ENCODE results near the gene XRCC4. TPM values are rescaled to one million over a fixed set of nuclear protein-coding genes. Genes with fewer than 3 reads are reported as not detected.

XRCC4 gene
- total and polyA plus RNA-seq, 2 of the 8 experiments (the other 6 are each of a cell fraction or from before 2014, with no cell fraction given) = 3.0 to 8.3 TPM

DNA sequence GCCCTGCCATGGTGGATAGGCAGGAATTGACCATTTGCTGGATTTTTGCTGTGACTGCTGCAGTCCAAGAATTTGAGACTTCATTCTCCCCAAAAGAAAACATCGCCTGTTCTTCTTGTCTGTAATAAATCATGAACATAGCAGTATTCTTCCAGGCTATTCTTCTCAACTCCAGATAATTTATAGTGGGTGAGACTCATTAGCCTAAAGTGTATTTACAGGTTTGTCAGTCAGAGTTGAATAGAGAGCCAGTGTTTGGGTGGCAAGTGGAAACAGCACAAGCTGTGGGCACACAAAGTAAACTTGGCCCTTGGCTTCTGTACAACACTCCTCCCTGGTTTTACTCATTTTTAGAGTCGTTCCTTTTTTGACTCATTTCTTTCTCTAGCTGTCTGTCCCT lies 266.0 kb downstream of the XRCC4 start:
- H4K91ac ChIP-seq (replicated peaks; ENCODE audit: insufficient read length, low read length) = no peak overlapping the region

More for the DNA sequence above, 266.0 kb downstream of the XRCC4 start:
- Histone ChIP-seq H3K4me2 (ENCODE audit: insufficient read depth in 1 of 2, low read depth in 2 of 2, low read length in 2 of 2) (no peak overlapping the region), H3K4ac (replicated peaks; ENCODE audit: insufficient read length, low read depth, low read length) (no peak overlapping the region), H4K5ac (ENCODE audit: insufficient read length, low read depth, low read length) (no peak overlapping the region), H3K18ac (ENCODE audit: extremely low read depth, low read length) (no peak overlapping the region), H4K8ac (ENCODE audit: extremely low read depth, insufficient read depth, low read length) (no peak overlapping the region), H3K4me3 (ENCODE audit: extremely low read depth in 1 of 4, insufficient read depth in 2 of 4, low read depth in 3 of 4, low read length in 4 of 4) (no peak overlapping the region), H3K56ac (replicated peaks; ENCODE audit: insufficient read length, low read depth, low read length) (no peak overlapping the region), H3K14ac (ENCODE audit: insufficient read length) (no peak overlapping the region), H3K9me3 (ENCODE audit: insufficient read depth in 2 of 2, low read depth in 1 of 2, low read length in 1 of 2) (peaks cover 12 to 13% of the 10 kb centered on the region in 2 experiments), H3K9ac (replicated peaks in 1 of 4; ENCODE audit: extremely low read depth in 1 of 4, low read depth in 3 of 4, low read length in 3 of 4) (no peak overlapping the region), H3K36me3 (ENCODE audit: control insufficient read depth in 2 of 4, insufficient read depth in 4 of 4, low read length in 3 of 4) (peaks cover 0 to 12% (median 1%) of the 10 kb centered on the region in 4 experiments; a peak in 1 of 8 replicates), H2AFZ (ENCODE audit: low read length) (no peak overlapping the region), H3K23ac (ENCODE audit: insufficient read length) (no peak overlapping the region), H2BK20ac (ENCODE audit: low read length) (no peak overlapping the region), H2BK5ac (ENCODE audit: low read depth, low read length) (no peak overlapping the region), H3K27me3 (replicated peaks in 1 of 4; ENCODE audit: control insufficient read depth in 3 of 4, extremely low read depth in 1 of 4, insufficient read depth in 3 of 4, low read length in 3 of 4) (no peaks in the 10 kb centered on the region), H3K79me1 (ENCODE audit: low read depth, low read length) (no peaks in the 10 kb centered on the region), H2BK120ac (replicated peaks; ENCODE audit: low read depth, low read length) (no peak overlapping the region), H3K79me2 (ENCODE audit: control insufficient read depth in 1 of 2, insufficient read depth in 2 of 2, low read length in 2 of 2) (no peaks in the 10 kb centered on the region), H4K20me1 (replicated peaks in 1 of 2; ENCODE audit: control insufficient read depth in 1 of 2, insufficient read depth in 2 of 2, low read length in 2 of 2) (no peaks in the 10 kb centered on the region), H2AK5ac (ENCODE audit: low read depth, low read length) (no peak overlapping the region), H3K23me2 (ENCODE audit: low read depth, low read length) (no peaks in the 10 kb centered on the region), H3K27ac (ENCODE audit: low read depth, low read length) (no peak overlapping the region), H2BK15ac (ENCODE audit: low read length) (no peak overlapping the region), H3K4me1 (replicated peaks in 1 of 4; ENCODE audit: control insufficient read depth in 3 of 4, insufficient read depth in 4 of 4, low read length in 3 of 4) (peaks cover 0 to 6% (median 2%) of the 10 kb centered on the region in 4 experiments; a peak in 2 of 7 replicates), H2BK12ac (ENCODE audit: low read depth, low read length) (0 out of 2 replicates have a peak overlapping the region, but pooled peaks have one; percentile 41)
- POLR2A ChIA-PET (ENCODE audit: partially characterized antibody) = interaction anchor here (1.4 kb wide), 1 partner anchor 12 kb away, joined by 7 read pairs; no protein-coding TSS in a partner anchor
- DNase-seq (ENCODE audit: low read depth in 1 of 2, low spot score in 2 of 2) = no peak
- FAIRE-seq = no peak
- CTCF ChIA-PET (ENCODE audit: partially characterized antibody) = interaction anchor here (0.7 to 0.9 kb wide), 2 partner anchors 85 to 88 kb away, joined by 3 read pairs; no protein-coding TSS in a partner anchor
- WGBS, 2 experiments (ENCODE audit: extremely low coverage in 1 of 2, insufficient coverage in 1 of 2, insufficient read length in 1 of 2, insufficient replicate concordance in 2 of 2, low coverage in 1 of 2, low lambda C conversion rate in 2 of 2, missing lambda C conversion rate in 1 of 2) = 88% methylated on average over 2 of the region's 2 CpGs; no CpG with 5 or more reads in 1 of the 2 experiments
- TF ChIP-seq RNF2 (IDR thresholded peaks at IDR 0.05; ENCODE audit: borderline replicate concordance, low read depth, low read length, missing control alignments, poor library complexity, severe bottlenecking) (no peak), GTF2F1 (IDR thresholded peaks at IDR 0.05; ENCODE audit: borderline replicate concordance, low read depth, low read length) (no peak), KDM4A (IDR thresholded peaks at IDR 0.05; ENCODE audit: low read depth, low read length, severe bottlenecking) (no peak), BRCA1 (IDR thresholded peaks at IDR 0.05; ENCODE audit: low read depth, low read length) (no peak), SP4 (IDR thresholded peaks at IDR 0.05; ENCODE audit: low read length) (no peak), JUND (IDR thresholded peaks at IDR 0.05; ENCODE audit: low read length) (no peak), SRF (IDR thresholded peaks at IDR 0.05; ENCODE audit: low read depth, low read length) (no peak)
